ENCODE measurements around the gene TMEM98. TPM values are rescaled to one million over a fixed set of nuclear protein-coding genes. Genes with fewer than 3 reads are reported as not detected.

Gene TMEM98
- total RNA-seq, 1 donor from 2014 or later, result 50.6 TPM

GRCh38 chr17:32954477-32954876, 26.5 kb downstream of the TMEM98 start:
- no peaks in the 10 kb centered on the region for H3K27me3 ChIP-seq
- H3K36me3 ChIP-seq, result no peaks in the 10 kb centered on the region
- TF ChIP-seq CTCF (IDR thresholded peaks at IDR 0.05), result no peak
- H3K9me3 ChIP-seq, result no peaks in the 10 kb centered on the region
- no peak overlapping the region for H3K4me3 ChIP-seq
- intact Hi-C loops (cut with DNase I), result no loop called here
- H3K4me1 ChIP-seq, result no peaks in the 10 kb centered on the region
- DNase-seq (ENCODE audit: low spot score in 2 of 2), result no peak
- H3K27ac ChIP-seq, result no peak overlapping the region

- Histone ChIP-seq H3K9me3 (no peaks in the 10 kb centered on the region), H3K4me1 (no peaks in the 10 kb centered on the region), H3K27me3 (no peaks in the 10 kb centered on the region), H3K36me3 (no peaks in the 10 kb centered on the region), H3K27ac (no peak overlapping the region), H3K4me3 (no peak overlapping the region)
- DNase-seq (ENCODE audit: low spot score in 2 of 2), result no peak
- intact Hi-C loops (cut with DNase I), result no loop called here
- no peak for TF ChIP-seq CTCF (IDR thresholded peaks at IDR 0.05)
Observed at GRCh38 chr17:32955155-32955554, 27.2 kb downstream of the TMEM98 start.

GRCh38 chr17:32956240-32956970, 28.5 kb downstream of the TMEM98 start:
- intact Hi-C loops (cut with DNase I), result no loop called here
- DNase-seq (ENCODE audit: low spot score in 2 of 2), result no peak
- Histone ChIP-seq H3K27ac (no peak overlapping the region), H3K36me3 (no peaks in the 10 kb centered on the region), H3K9me3 (no peaks in the 10 kb centered on the region), H3K4me3 (no peak overlapping the region), H3K4me1 (no peaks in the 10 kb centered on the region), H3K27me3 (no peaks in the 10 kb centered on the region)
- no peak for TF ChIP-seq CTCF (IDR thresholded peaks at IDR 0.05)

- intact Hi-C loops (cut with DNase I), result no loop called here
- Histone ChIP-seq H3K27me3 (no peaks in the 10 kb centered on the region), H3K4me3 (no peak overlapping the region), H3K36me3 (no peaks in the 10 kb centered on the region), H3K9me3 (no peaks in the 10 kb centered on the region), H3K4me1 (no peaks in the 10 kb centered on the region), H3K27ac (no peak overlapping the region)
- DNase-seq (ENCODE audit: low spot score in 2 of 2), result no peak
- TF ChIP-seq CTCF (IDR thresholded peaks at IDR 0.05), result no peak
Observed at GRCh38 chr17:32958418-32958817, 30.5 kb downstream of the TMEM98 start.

GRCh38 chr17:32960815-32961214, 32.9 kb downstream of the TMEM98 start:
- intact Hi-C loops (cut with DNase I), result no loop called here
- H3K27me3 ChIP-seq, result no peaks in the 10 kb centered on the region
- no peak overlapping the region for H3K4me3 ChIP-seq
- H3K4me1 ChIP-seq, result no peaks in the 10 kb centered on the region
- H3K9me3 ChIP-seq, result no peaks in the 10 kb centered on the region
- H3K36me3 ChIP-seq, result no peaks in the 10 kb centered on the region
- no peak for DNase-seq (ENCODE audit: low spot score in 2 of 2)
- no peak for TF ChIP-seq CTCF (IDR thresholded peaks at IDR 0.05)
- H3K27ac ChIP-seq, result no peak overlapping the region

GRCh38 chr17:32962320-32962711, 34.4 kb downstream of the TMEM98 start:
- Histone ChIP-seq H3K27ac (no peak overlapping the region), H3K36me3 (no peaks in the 10 kb centered on the region), H3K27me3 (no peaks in the 10 kb centered on the region), H3K4me3 (no peak overlapping the region), H3K9me3 (no peaks in the 10 kb centered on the region), H3K4me1 (no peaks in the 10 kb centered on the region)
- intact Hi-C loops (cut with DNase I), result no loop called here
- no peak for DNase-seq (ENCODE audit: low spot score in 2 of 2)
- TF ChIP-seq CTCF (IDR thresholded peaks at IDR 0.05), result no peak
